ENCODE data around the gene PTN. TPM values are rescaled to one million over a fixed set of nuclear protein-coding genes. Genes with fewer than 3 reads are reported as not detected.
A peak's percentile ranks its signal among the peaks of the same experiment; 100 is the strongest.

PTN gene
- total RNA-seq, 1 donor from 2014 or later, result 21.9 TPM

GRCh38 chr7:137354961-137355360, 11.4 kb upstream of the PTN start:
- H3K9ac ChIP-seq (ENCODE audit: low read depth in 1 of 3, low read length in 3 of 3), result no peak overlapping the region
- H3K4me3 ChIP-seq (ENCODE audit: low read length in 3 of 3), result no peak overlapping the region
- no peaks in the 10 kb centered on the region for H3K27me3 ChIP-seq (ENCODE audit: control insufficient read depth in 3 of 3, insufficient read depth in 3 of 3, low read length in 3 of 3)
- no peaks in the 10 kb centered on the region for H3K4me1 ChIP-seq (ENCODE audit: control insufficient read depth in 3 of 3, insufficient read depth in 3 of 3, low read length in 3 of 3)
- H3K9me3 ChIP-seq (ENCODE audit: control insufficient read depth in 3 of 3, low read length in 3 of 3), result no peaks in the 10 kb centered on the region
- H3K27ac ChIP-seq (ENCODE audit: low read depth, low read length), result no peak overlapping the region
- H3K36me3 ChIP-seq (ENCODE audit: control insufficient read depth in 3 of 3, insufficient read depth in 3 of 3, low read length in 3 of 3), result no peaks in the 10 kb centered on the region

GRCh38 chr7:137354396-137354795, 10.9 kb upstream of the PTN start:
- Histone ChIP-seq H3K36me3 (ENCODE audit: control insufficient read depth in 3 of 3, insufficient read depth in 3 of 3, low read length in 3 of 3) (no peaks in the 10 kb centered on the region), H3K27me3 (ENCODE audit: control insufficient read depth in 3 of 3, insufficient read depth in 3 of 3, low read length in 3 of 3) (no peaks in the 10 kb centered on the region), H3K9me3 (ENCODE audit: control insufficient read depth in 3 of 3, low read length in 3 of 3) (no peaks in the 10 kb centered on the region), H3K4me1 (ENCODE audit: control insufficient read depth in 3 of 3, insufficient read depth in 3 of 3, low read length in 3 of 3) (no peaks in the 10 kb centered on the region), H3K9ac (ENCODE audit: low read depth in 1 of 3, low read length in 3 of 3) (no peak overlapping the region), H3K27ac (ENCODE audit: low read depth, low read length) (no peak overlapping the region), H3K4me3 (ENCODE audit: low read length in 3 of 3) (no peak overlapping the region)

- H3K27me3 ChIP-seq (ENCODE audit: control insufficient read depth in 3 of 3, insufficient read depth in 3 of 3, low read length in 3 of 3), result no peaks in the 10 kb centered on the region
- H3K9me3 ChIP-seq (ENCODE audit: control insufficient read depth in 3 of 3, low read length in 3 of 3), result no peaks in the 10 kb centered on the region
- no peak overlapping the region for H3K27ac ChIP-seq (ENCODE audit: low read depth, low read length)
- H3K4me1 ChIP-seq (ENCODE audit: control insufficient read depth in 3 of 3, insufficient read depth in 3 of 3, low read length in 3 of 3), result no peaks in the 10 kb centered on the region
- H3K9ac ChIP-seq (ENCODE audit: low read depth in 1 of 3, low read length in 3 of 3), result no peak overlapping the region
- H3K4me3 ChIP-seq (ENCODE audit: low read length in 3 of 3), result no peak overlapping the region
- H3K36me3 ChIP-seq (ENCODE audit: control insufficient read depth in 3 of 3, insufficient read depth in 3 of 3, low read length in 3 of 3), result no peaks in the 10 kb centered on the region
Observed at GRCh38 chr7:137351941-137352340, 8.4 kb upstream of the PTN start.

GRCh38 chr7:137345799-137346449, 2.4 kb upstream of the PTN start:
- Histone ChIP-seq H3K27me3 (ENCODE audit: control insufficient read depth in 3 of 3, insufficient read depth in 3 of 3, low read length in 3 of 3) (peaks cover 0 to 2% (median 0%) of the 10 kb centered on the region in 3 donors), H3K36me3 (ENCODE audit: control insufficient read depth in 3 of 3, insufficient read depth in 3 of 3, low read length in 3 of 3) (no peaks in the 10 kb centered on the region), H3K4me1 (ENCODE audit: control insufficient read depth in 3 of 3, insufficient read depth in 3 of 3, low read length in 3 of 3) (peaks cover 3 to 6% (median 6%) of the 10 kb centered on the region in 3 donors), H3K4me3 (ENCODE audit: low read length in 3 of 3) (no peak overlapping the region), H3K9ac (ENCODE audit: low read depth in 1 of 3, low read length in 3 of 3) (no peak overlapping the region), H3K9me3 (ENCODE audit: control insufficient read depth in 3 of 3, low read length in 3 of 3) (no peaks in the 10 kb centered on the region), H3K27ac (ENCODE audit: low read depth, low read length) (no peak overlapping the region)

- peaks cover 3 to 6% (median 6%) of the 10 kb centered on the region in 3 donors for H3K4me1 ChIP-seq (ENCODE audit: control insufficient read depth in 3 of 3, insufficient read depth in 3 of 3, low read length in 3 of 3)
- no peak overlapping the region for H3K9ac ChIP-seq (ENCODE audit: low read depth in 1 of 3, low read length in 3 of 3)
- H3K4me3 ChIP-seq (ENCODE audit: low read length in 3 of 3), result peak overlapping the region in 2 of 3 donors; percentile 49 to 53
- H3K36me3 ChIP-seq (ENCODE audit: control insufficient read depth in 3 of 3, insufficient read depth in 3 of 3, low read length in 3 of 3), result no peaks in the 10 kb centered on the region
- H3K27me3 ChIP-seq (ENCODE audit: control insufficient read depth in 3 of 3, insufficient read depth in 3 of 3, low read length in 3 of 3), result peaks cover 0 to 2% (median 0%) of the 10 kb centered on the region in 3 donors
- H3K27ac ChIP-seq (ENCODE audit: low read depth, low read length), result no peak overlapping the region
- H3K9me3 ChIP-seq (ENCODE audit: control insufficient read depth in 3 of 3, low read length in 3 of 3), result no peaks in the 10 kb centered on the region
Observed at GRCh38 chr7:137342828-137343261, 688 bp downstream of the PTN start.

- no peak overlapping the region for H3K27ac ChIP-seq (ENCODE audit: low read depth, low read length)
Observed at GRCh38 chr7:137342265-137342664, 1.3 kb downstream of the PTN start.

GRCh38 chr7:137337902-137338301, 5.6 kb downstream of the PTN start:
- Histone ChIP-seq H3K9me3 (ENCODE audit: control insufficient read depth in 3 of 3, low read length in 3 of 3) (no peaks in the 10 kb centered on the region), H3K9ac (ENCODE audit: low read depth in 1 of 3, low read length in 3 of 3) (no peak overlapping the region), H3K36me3 (ENCODE audit: control insufficient read depth in 3 of 3, insufficient read depth in 3 of 3, low read length in 3 of 3) (no peaks in the 10 kb centered on the region), H3K4me1 (ENCODE audit: control insufficient read depth in 3 of 3, insufficient read depth in 3 of 3, low read length in 3 of 3) (peaks cover 0 to 2% (median 1%) of the 10 kb centered on the region in 3 donors), H3K27me3 (ENCODE audit: control insufficient read depth in 3 of 3, insufficient read depth in 3 of 3, low read length in 3 of 3) (no peaks in the 10 kb centered on the region), H3K4me3 (ENCODE audit: low read length in 3 of 3) (no peak overlapping the region), H3K27ac (ENCODE audit: low read depth, low read length) (no peak overlapping the region)

More at GRCh38 chr7:137342265-137342664, 1.3 kb downstream of the PTN start:
- H3K9me3 ChIP-seq (ENCODE audit: control insufficient read depth in 3 of 3, low read length in 3 of 3), result no peaks in the 10 kb centered on the region
- H3K27me3 ChIP-seq (ENCODE audit: control insufficient read depth in 3 of 3, insufficient read depth in 3 of 3, low read length in 3 of 3), result peaks cover 0 to 2% (median 0%) of the 10 kb centered on the region in 3 donors
- no peaks in the 10 kb centered on the region for H3K36me3 ChIP-seq (ENCODE audit: control insufficient read depth in 3 of 3, insufficient read depth in 3 of 3, low read length in 3 of 3)
- H3K4me3 ChIP-seq (ENCODE audit: low read length in 3 of 3), result no peak overlapping the region
- H3K9ac ChIP-seq (ENCODE audit: low read depth in 1 of 3, low read length in 3 of 3), result no peak overlapping the region
- H3K4me1 ChIP-seq (ENCODE audit: control insufficient read depth in 3 of 3, insufficient read depth in 3 of 3, low read length in 3 of 3), result peaks cover 3 to 6% (median 6%) of the 10 kb centered on the region in 3 donors

- Histone ChIP-seq H3K27ac (ENCODE audit: low read depth, low read length) (no peak overlapping the region), H3K36me3 (ENCODE audit: control insufficient read depth in 3 of 3, insufficient read depth in 3 of 3, low read length in 3 of 3) (no peaks in the 10 kb centered on the region), H3K9me3 (ENCODE audit: control insufficient read depth in 3 of 3, low read length in 3 of 3) (no peaks in the 10 kb centered on the region), H3K4me1 (ENCODE audit: control insufficient read depth in 3 of 3, insufficient read depth in 3 of 3, low read length in 3 of 3) (no peaks in the 10 kb centered on the region), H3K9ac (ENCODE audit: low read depth in 1 of 3, low read length in 3 of 3) (no peak overlapping the region), H3K27me3 (ENCODE audit: control insufficient read depth in 3 of 3, insufficient read depth in 3 of 3, low read length in 3 of 3) (no peaks in the 10 kb centered on the region), H3K4me3 (ENCODE audit: low read length in 3 of 3) (no peak overlapping the region)
Observed at GRCh38 chr7:137335814-137336213, 7.7 kb downstream of the PTN start.

GRCh38 chr7:137331378-137331777, 12.2 kb downstream of the PTN start:
- Histone ChIP-seq H3K4me3 (ENCODE audit: low read length in 3 of 3) (no peak overlapping the region), H3K9me3 (ENCODE audit: control insufficient read depth in 3 of 3, low read length in 3 of 3) (no peaks in the 10 kb centered on the region), H3K4me1 (ENCODE audit: control insufficient read depth in 3 of 3, insufficient read depth in 3 of 3, low read length in 3 of 3) (no peaks in the 10 kb centered on the region), H3K9ac (ENCODE audit: low read depth in 1 of 3, low read length in 3 of 3) (no peak overlapping the region), H3K27ac (ENCODE audit: low read depth, low read length) (no peak overlapping the region), H3K27me3 (ENCODE audit: control insufficient read depth in 3 of 3, insufficient read depth in 3 of 3, low read length in 3 of 3) (no peaks in the 10 kb centered on the region), H3K36me3 (ENCODE audit: control insufficient read depth in 3 of 3, insufficient read depth in 3 of 3, low read length in 3 of 3) (no peaks in the 10 kb centered on the region)

GRCh38 chr7:137329411-137329810, 14.1 kb downstream of the PTN start:
- H3K4me3 ChIP-seq (ENCODE audit: low read length in 3 of 3), result no peak overlapping the region
- no peaks in the 10 kb centered on the region for H3K4me1 ChIP-seq (ENCODE audit: control insufficient read depth in 3 of 3, insufficient read depth in 3 of 3, low read length in 3 of 3)

More at GRCh38 chr7:137329411-137329810, 14.1 kb downstream of the PTN start:
- no peak overlapping the region for H3K9ac ChIP-seq (ENCODE audit: low read depth in 1 of 3, low read length in 3 of 3)
- no peaks in the 10 kb centered on the region for H3K27me3 ChIP-seq (ENCODE audit: control insufficient read depth in 3 of 3, insufficient read depth in 3 of 3, low read length in 3 of 3)
- no peaks in the 10 kb centered on the region for H3K9me3 ChIP-seq (ENCODE audit: control insufficient read depth in 3 of 3, low read length in 3 of 3)
- H3K36me3 ChIP-seq (ENCODE audit: control insufficient read depth in 3 of 3, insufficient read depth in 3 of 3, low read length in 3 of 3), result no peaks in the 10 kb centered on the region
- no peak overlapping the region for H3K27ac ChIP-seq (ENCODE audit: low read depth, low read length)

All from skeletal muscle tissue (tissue), 4 donors.